Neural cell (in vitro differentiated cells): Measurements from ENCODE around the gene BMAL1. TPM values are rescaled to one million over a fixed set of nuclear protein-coding genes. Genes with fewer than 3 reads are reported as not detected.

Experiments
- H2AFZ ChIP-seq: fragments of 200-600, 300-800 bp; sonication (generic), shearing (Covaris generic); 2 replicates; pipeline ENCODE4 v1.6.0; 2014; ENCODE audit warnings: low read depth, mild to moderate bottlenecking, antibody characterized with exemption, low read length, moderate library complexity
- H3F3A ChIP-seq: fragments of 200-600 bp; shearing (Covaris generic); 2 replicates; pipeline ENCODE4 v1.6.1; 2016; ENCODE audit warnings: mild to moderate bottlenecking, moderate library complexity, mixed read lengths, antibody characterized with exemption, low read length; ENCODE audit not compliant: insufficient read depth, poor library complexity, severe bottlenecking
- H3K27ac ChIP-seq: fragments of 200-600, 300-800 bp; sonication (generic), shearing (Covaris generic); 2 replicates; pipeline ENCODE4 v1.5.1; 2014; ENCODE audit warnings: mild to moderate bottlenecking, low read length, moderate library complexity
- H3K27me3 ChIP-seq: fragments of 300-800, 200-600 bp; sonication (generic), shearing (Covaris generic); 2 replicates; pipeline ENCODE4 v1.6.0; 2014; ENCODE audit warnings: mild to moderate bottlenecking, low read depth, low read length, moderate library complexity; ENCODE audit not compliant: insufficient read depth
- H3K36me3 ChIP-seq: fragments of 300-800, 200-600 bp; sonication (generic), shearing (Covaris generic); 2 replicates; pipeline ENCODE4 v1.5.1; 2014; ENCODE audit warnings: mild to moderate bottlenecking, antibody characterized with exemption, low read length, moderate library complexity; ENCODE audit not compliant: insufficient read depth
- H3K4me2 ChIP-seq: fragments of 300-800, 200-600 bp; sonication (generic), shearing (Covaris generic); 2 replicates; pipeline ENCODE4 v1.6.0; 2014; ENCODE audit warnings: mild to moderate bottlenecking, low read length
- H3K4me3 ChIP-seq: fragments of 300-800, 200-600 bp; sonication (generic), shearing (Covaris generic); 2 replicates; pipeline ENCODE4 v1.5.1; 2014; ENCODE audit warnings: mild to moderate bottlenecking, low read length, moderate library complexity
- H3K79me2 ChIP-seq: fragments of 200-600 bp; shearing (Covaris generic); replicated peaks from 2 replicates; pipeline ENCODE4 v1.6.0; 2014; ENCODE audit warnings: mild to moderate bottlenecking, low read length, moderate library complexity; ENCODE audit not compliant: insufficient read depth
- H3K9ac ChIP-seq: fragments of 300-800, 200-600 bp; sonication (generic), shearing (Covaris generic); 2 replicates; pipeline ENCODE4 v1.6.1; 2016; ENCODE audit warnings: mild to moderate bottlenecking, low read length, mixed read lengths
- H3K9me2 ChIP-seq: fragments of 200-600 bp; shearing (Covaris generic); 2 replicates; pipeline ENCODE4 v1.6.1; 2016; ENCODE audit warnings: mild to moderate bottlenecking, low read length, mixed read lengths; ENCODE audit not compliant: insufficient read depth
- H3K9me3 ChIP-seq: fragments of 200-600, 300-800 bp; sonication (generic), shearing (Covaris generic); 2 replicates; pipeline ENCODE4 v1.6.1; 2016; ENCODE audit warnings: mild to moderate bottlenecking, mixed run types, low read length, moderate library complexity, mixed read lengths
- H4K20me1 ChIP-seq: fragments of 200-600 bp; shearing (Covaris generic); 2 replicates; pipeline ENCODE4 v1.6.1; 2016; ENCODE audit warnings: mild to moderate bottlenecking, mixed run types; ENCODE audit not compliant: insufficient read depth
- EP300 ChIP-seq: fragments of 450-650 bp; conservative IDR thresholded peaks from 2 replicates; pipeline ENCODE4 v1.6.1; 2014; ENCODE audit warnings: antibody characterized with exemption, mild to moderate bottlenecking, moderate library complexity; ENCODE audit not compliant: poor library complexity, severe bottlenecking
- EZH2 ChIP-seq: fragments of 200-600, 300-800 bp; shearing (Covaris generic), sonication (generic); IDR thresholded peaks from 2 replicates; pipeline ENCODE4 v1.6.1; 2014; ENCODE audit warnings: antibody characterized with exemption, low read length, borderline replicate concordance, mild to moderate bottlenecking; ENCODE audit not compliant: insufficient read depth, poor library complexity, severe bottlenecking
- MXI1 ChIP-seq: fragments of 450-650 bp; conservative IDR thresholded peaks from 2 replicates; pipeline ENCODE4 v1.6.1; 2014; ENCODE audit warnings: antibody characterized with exemption, mild to moderate bottlenecking; ENCODE audit not compliant: poor library complexity, severe bottlenecking
- POLR2AphosphoS5 ChIP-seq: IDR thresholded peaks from 2 replicates; pipeline ENCODE4 v1.6.1; 2012
- RAD21 ChIP-seq: fragments of 450-650 bp; conservative IDR thresholded peaks from 2 replicates; pipeline ENCODE4 v1.6.1; 2014; ENCODE audit warnings: antibody characterized with exemption, mild to moderate bottlenecking, moderate library complexity
- REST ChIP-seq: IDR thresholded peaks from 2 replicates; pipeline ENCODE4 v1.6.1; 2012; ENCODE audit warnings: borderline replicate concordance
- SMC3 ChIP-seq: fragments of 450-650 bp; conservative IDR thresholded peaks from 2 replicates; pipeline ENCODE4 v1.6.1; 2014; ENCODE audit warnings: antibody characterized with exemption, mild to moderate bottlenecking, moderate library complexity; ENCODE audit not compliant: poor library complexity
- TAF1 ChIP-seq: IDR thresholded peaks from 2 replicates; pipeline ENCODE4 v1.6.1; 2012; ENCODE audit warnings: low read depth
- polyA minus RNA-seq: library from RNA; depleted of rRNA, polyadenylated mRNA; stranded (reverse); fragments of >200 nt; gene quantifications from 2 replicates; pipeline ENCODE4 v1.2.3, GENCODE V29; 2014
- polyA plus RNA-seq: library from polyadenylated mRNA; depleted of rRNA; stranded (reverse); fragments of >200 nt; gene quantifications from 2 replicates; pipeline ENCODE4 v1.2.3, GENCODE V29; 2014

Gene BMAL1
- polyA plus RNA-seq = 15.3 and 17.1 TPM in 2 replicates
- polyA minus RNA-seq = 14.1 and 16.6 TPM in 2 replicates

GRCh38 chr11:13277768-13278608 lies at the start of gene BMAL1:
BMAL1 (plus strand) TSS chr11:13277790; CDS start chr11:13354309, 76,519 bp downstream.
- Histone ChIP-seq H3K4me3 (peak within 1 kb of the TSS; percentile 81), H3K27ac (peak within 1 kb of the TSS; percentile 66), H3K9ac (peak within 1 kb of the TSS; percentile 59), H3K9me3 (no peaks in the 10 kb centered on the region), H3K79me2 (no peaks in the 10 kb centered on the region), H3K4me2 (peak within 1 kb of the TSS; percentile 86), H3F3A (no peaks in the 10 kb centered on the region), H3K9me2 (no peaks in the 10 kb centered on the region), H3K27me3 (peaks cover 68% of the 10 kb centered on the region), H2AFZ (peak within 1 kb of the TSS; percentile 56), H3K36me3 (no peaks in the 10 kb centered on the region), H4K20me1 (no peaks in the 10 kb centered on the region)
- TF ChIP-seq REST (no peak), MXI1 (peak; percentile 14), SMC3 (peak; percentile 22), POLR2AphosphoS5 (no peak), EP300 (peak; percentile 17), TAF1 (no peak)

- Histone ChIP-seq H4K20me1 (no peaks in the 10 kb centered on the region), H3K27ac (no peak overlapping the region), H3K9me3 (no peaks in the 10 kb centered on the region), H2AFZ (no peak overlapping the region), H3K27me3 (no peaks in the 10 kb centered on the region), H3K36me3 (no peaks in the 10 kb centered on the region), H3K4me2 (no peak overlapping the region), H3K9ac (no peak overlapping the region), H3K9me2 (no peaks in the 10 kb centered on the region), H3F3A (no peaks in the 10 kb centered on the region), H3K4me3 (no peak overlapping the region), H3K79me2 (no peaks in the 10 kb centered on the region)
- TF ChIP-seq REST (no peak), EP300 (no peak), TAF1 (no peak), POLR2AphosphoS5 (no peak), EZH2 (no peak), RAD21 (no peak)
Measured at GRCh38 chr11:13228572-13228971, 49.0 kb upstream of the BMAL1 start.
